ENCODE data around the gene SPAG16.

Gene SPAG16

GRCh38 chr2:213242653-213243052, 41.6 kb upstream of the SPAG16 start:
- TF ChIP-seq YY1 (IDR thresholded peaks at IDR 0.05; ENCODE audit: insufficient read depth, insufficient read length) (no peak), ZNF274 (IDR thresholded peaks at IDR 0.05; ENCODE audit: low read depth, low read length) (no peak), SUZ12 (IDR thresholded peaks at IDR 0.05; ENCODE audit: extremely low read depth, insufficient read depth, insufficient read length) (no peak)
- no peak for DNase-seq (ENCODE audit: low read depth, low spot score)
- H3K27me3 ChIP-seq (ENCODE audit: insufficient read depth, insufficient read length): no peaks in the 10 kb centered on the region
- no peak overlapping the region for H3K4me3 ChIP-seq (ENCODE audit: insufficient read length, low read depth)
- no peak overlapping the region for H3K9ac ChIP-seq (ENCODE audit: insufficient read length, low read depth)
- no peaks in the 10 kb centered on the region for H3K9me3 ChIP-seq (ENCODE audit: insufficient read depth, low read length)
- H3K4me1 ChIP-seq (ENCODE audit: insufficient read depth, insufficient read length): no peaks in the 10 kb centered on the region
- no peaks in the 10 kb centered on the region for H3K36me3 ChIP-seq (ENCODE audit: insufficient read depth, insufficient read length, low read length)

- Histone ChIP-seq H3K36me3 (ENCODE audit: insufficient read depth, insufficient read length, low read length) (no peaks in the 10 kb centered on the region), H3K4me3 (ENCODE audit: insufficient read length, low read depth) (no peak overlapping the region), H3K4me1 (ENCODE audit: insufficient read depth, insufficient read length) (no peaks in the 10 kb centered on the region), H3K9me3 (ENCODE audit: insufficient read depth, low read length) (no peaks in the 10 kb centered on the region), H3K9ac (ENCODE audit: insufficient read length, low read depth) (no peak overlapping the region), H3K27me3 (ENCODE audit: insufficient read depth, insufficient read length) (no peaks in the 10 kb centered on the region)
- TF ChIP-seq SUZ12 (IDR thresholded peaks at IDR 0.05; ENCODE audit: extremely low read depth, insufficient read depth, insufficient read length) (no peak), YY1 (IDR thresholded peaks at IDR 0.05; ENCODE audit: insufficient read depth, insufficient read length) (no peak), ZNF274 (IDR thresholded peaks at IDR 0.05; ENCODE audit: low read depth, low read length) (no peak)
- no peak for DNase-seq (ENCODE audit: low read depth, low spot score)
Observed at GRCh38 chr2:213243189-213244044, 40.8 kb upstream of the SPAG16 start.

GRCh38 chr2:213246497-213247281, 37.6 kb upstream of the SPAG16 start:
- no peak overlapping the region for H3K4me3 ChIP-seq (ENCODE audit: insufficient read length, low read depth)
- H3K9ac ChIP-seq (ENCODE audit: insufficient read length, low read depth): no peak overlapping the region
- TF ChIP-seq SUZ12 (IDR thresholded peaks at IDR 0.05; ENCODE audit: extremely low read depth, insufficient read depth, insufficient read length) (no peak), ZNF274 (IDR thresholded peaks at IDR 0.05; ENCODE audit: low read depth, low read length) (no peak), YY1 (IDR thresholded peaks at IDR 0.05; ENCODE audit: insufficient read depth, insufficient read length) (no peak)
- DNase-seq (ENCODE audit: low read depth, low spot score): peak; percentile 57
- H3K27me3 ChIP-seq (ENCODE audit: insufficient read depth, insufficient read length): no peaks in the 10 kb centered on the region
- no peaks in the 10 kb centered on the region for H3K4me1 ChIP-seq (ENCODE audit: insufficient read depth, insufficient read length)
- no peaks in the 10 kb centered on the region for H3K9me3 ChIP-seq (ENCODE audit: insufficient read depth, low read length)
- no peaks in the 10 kb centered on the region for H3K36me3 ChIP-seq (ENCODE audit: insufficient read depth, insufficient read length, low read length)

GRCh38 chr2:213247566-213247965, 36.7 kb upstream of the SPAG16 start:
- no peaks in the 10 kb centered on the region for H3K4me1 ChIP-seq (ENCODE audit: insufficient read depth, insufficient read length)
- no peak for DNase-seq (ENCODE audit: low read depth, low spot score)
- H3K4me3 ChIP-seq (ENCODE audit: insufficient read length, low read depth): no peak overlapping the region
- no peaks in the 10 kb centered on the region for H3K27me3 ChIP-seq (ENCODE audit: insufficient read depth, insufficient read length)
- H3K9ac ChIP-seq (ENCODE audit: insufficient read length, low read depth): no peak overlapping the region
- H3K9me3 ChIP-seq (ENCODE audit: insufficient read depth, low read length): no peaks in the 10 kb centered on the region
- TF ChIP-seq ZNF274 (IDR thresholded peaks at IDR 0.05; ENCODE audit: low read depth, low read length) (no peak), YY1 (IDR thresholded peaks at IDR 0.05; ENCODE audit: insufficient read depth, insufficient read length) (no peak), SUZ12 (IDR thresholded peaks at IDR 0.05; ENCODE audit: extremely low read depth, insufficient read depth, insufficient read length) (no peak)
- no peaks in the 10 kb centered on the region for H3K36me3 ChIP-seq (ENCODE audit: insufficient read depth, insufficient read length, low read length)

GRCh38 chr2:213248637-213249036, 35.6 kb upstream of the SPAG16 start:
- Histone ChIP-seq H3K9ac (ENCODE audit: insufficient read length, low read depth) (no peak overlapping the region), H3K36me3 (ENCODE audit: insufficient read depth, insufficient read length, low read length) (no peaks in the 10 kb centered on the region), H3K9me3 (ENCODE audit: insufficient read depth, low read length) (no peaks in the 10 kb centered on the region), H3K27me3 (ENCODE audit: insufficient read depth, insufficient read length) (no peaks in the 10 kb centered on the region), H3K4me3 (ENCODE audit: insufficient read length, low read depth) (no peak overlapping the region), H3K4me1 (ENCODE audit: insufficient read depth, insufficient read length) (no peaks in the 10 kb centered on the region)
- no peak for DNase-seq (ENCODE audit: low read depth, low spot score)
- TF ChIP-seq SUZ12 (IDR thresholded peaks at IDR 0.05; ENCODE audit: extremely low read depth, insufficient read depth, insufficient read length) (no peak), YY1 (IDR thresholded peaks at IDR 0.05; ENCODE audit: insufficient read depth, insufficient read length) (no peak), ZNF274 (IDR thresholded peaks at IDR 0.05; ENCODE audit: low read depth, low read length) (no peak)

GRCh38 chr2:213249502-213249901, 34.8 kb upstream of the SPAG16 start:
- DNase-seq (ENCODE audit: low read depth, low spot score): no peak
- no peak overlapping the region for H3K4me3 ChIP-seq (ENCODE audit: insufficient read length, low read depth)
- TF ChIP-seq YY1 (IDR thresholded peaks at IDR 0.05; ENCODE audit: insufficient read depth, insufficient read length): no peak
- no peak for TF ChIP-seq SUZ12 (IDR thresholded peaks at IDR 0.05; ENCODE audit: extremely low read depth, insufficient read depth, insufficient read length)
- TF ChIP-seq ZNF274 (IDR thresholded peaks at IDR 0.05; ENCODE audit: low read depth, low read length): no peak
- H3K36me3 ChIP-seq (ENCODE audit: insufficient read depth, insufficient read length, low read length): no peaks in the 10 kb centered on the region
- no peaks in the 10 kb centered on the region for H3K27me3 ChIP-seq (ENCODE audit: insufficient read depth, insufficient read length)
- no peaks in the 10 kb centered on the region for H3K9me3 ChIP-seq (ENCODE audit: insufficient read depth, low read length)
- no peaks in the 10 kb centered on the region for H3K4me1 ChIP-seq (ENCODE audit: insufficient read depth, insufficient read length)
- no peak overlapping the region for H3K9ac ChIP-seq (ENCODE audit: insufficient read length, low read depth)

GRCh38 chr2:213251618-213252017, 32.6 kb upstream of the SPAG16 start:
- H3K4me1 ChIP-seq (ENCODE audit: insufficient read depth, insufficient read length): no peaks in the 10 kb centered on the region
- no peak overlapping the region for H3K4me3 ChIP-seq (ENCODE audit: insufficient read length, low read depth)
- H3K36me3 ChIP-seq (ENCODE audit: insufficient read depth, insufficient read length, low read length): no peaks in the 10 kb centered on the region
- no peak overlapping the region for H3K9ac ChIP-seq (ENCODE audit: insufficient read length, low read depth)
- H3K9me3 ChIP-seq (ENCODE audit: insufficient read depth, low read length): no peaks in the 10 kb centered on the region
- H3K27me3 ChIP-seq (ENCODE audit: insufficient read depth, insufficient read length): no peaks in the 10 kb centered on the region
- DNase-seq (ENCODE audit: low read depth, low spot score): peak; percentile 74
- TF ChIP-seq SUZ12 (IDR thresholded peaks at IDR 0.05; ENCODE audit: extremely low read depth, insufficient read depth, insufficient read length) (no peak), YY1 (IDR thresholded peaks at IDR 0.05; ENCODE audit: insufficient read depth, insufficient read length) (no peak), ZNF274 (IDR thresholded peaks at IDR 0.05; ENCODE audit: low read depth, low read length) (no peak)

Measured in NT2/D1 (cell line).